ENCODE measurements around the gene SCP2D1.

- TF ChIP-seq CTCF (IDR thresholded peaks at IDR 0.05; ENCODE audit: control extremely low read depth in 1 of 3, insufficient read depth in 1 of 3, low read depth in 1 of 3, low read length in 3 of 3) (no peak), EP300 (IDR thresholded peaks at IDR 0.05; ENCODE audit: borderline replicate concordance in 1 of 2, low read depth in 2 of 2, low read length in 2 of 2) (no peak), RFX5 (IDR thresholded peaks at IDR 0.05; ENCODE audit: borderline replicate concordance, low read depth, low read length) (no peak), EZH2 (IDR thresholded peaks at IDR 0.05; ENCODE audit: low read depth, low read length, severe bottlenecking) (no peak), TCF12 (IDR thresholded peaks at IDR 0.05; ENCODE audit: low read depth, low read length) (no peak)
These were observed 2.4 kb upstream of the SCP2D1 start for GRCh38 chr20:18811186-18811585.
